IMR-90 (cell line): Measurements from ENCODE around the gene SMIM44. TPM values are rescaled to one million over a fixed set of nuclear protein-coding genes. Genes with fewer than 3 reads are reported as not detected.

Source experiments
- ATAC-seq: fragments of 200-7000 bp; cut with Tn5 transposase; 2 replicates; pipeline ENCODE4 v1.9.1; 2020; ENCODE audit warnings: low read depth, mild to moderate bottlenecking, moderate library complexity
- BruUV-seq: library from RNA; stranded (reverse); fragments of 400-500 nt; replicated peaks from 2 replicates; lab custom pipeline; 2021; lab: Mats Ljungman, UMichigan
- CTCF ChIA-PET: fragments of 300-600 bp; formaldehyde crosslinking; extraction: SDS; loops from one replicate; lab custom pipeline; 2021; ENCODE audit warnings: antibody characterized with exemption; lab: Yijun Ruan, JAX
- POLR2A ChIA-PET: fragments of 300-600 bp; sonication (Branson Sonifier 250); formaldehyde crosslinking; loops from one replicate; lab custom pipeline; 2022; ENCODE audit warnings: antibody characterized with exemption; ENCODE audit not compliant: unreplicated experiment; lab: Charles Lee
- DNase-seq: peaks from one replicate; pipeline ENCODE4 v3.0.0; 2013
- H2AFZ ChIP-seq: replicated peaks from 2 replicates; pipeline ENCODE3; 2013; ENCODE audit warnings: low read length, mild to moderate bottlenecking; ENCODE audit not compliant: poor library complexity
- H2AK5ac ChIP-seq: 2 replicates; pipeline ENCODE4 v1.6.1; 2013; ENCODE audit warnings: low read depth, low read length, inconsistent platforms
- H2AK9ac ChIP-seq: replicated peaks from 2 replicates; pipeline ENCODE3; 2013; ENCODE audit warnings: mild to moderate bottlenecking, low read depth, low read length, moderate library complexity; ENCODE audit not compliant: poor library complexity
- H2BK120ac ChIP-seq: 2 replicates; pipeline ENCODE4 v1.6.1; 2013; ENCODE audit warnings: low read depth, low read length, inconsistent platforms
- H2BK15ac ChIP-seq: 3 replicates; pipeline ENCODE4 v1.6.1; 2013; ENCODE audit warnings: low read depth, low read length, inconsistent platforms
- H2BK20ac ChIP-seq: 2 replicates; pipeline ENCODE4 v1.6.1; 2013; ENCODE audit warnings: low read depth, mild to moderate bottlenecking, inconsistent platforms, low read length, moderate library complexity
- H2BK5ac ChIP-seq: 2 replicates; pipeline ENCODE4 v1.6.1; 2013; ENCODE audit warnings: mild to moderate bottlenecking, low read depth, low read length, inconsistent platforms; ENCODE audit not compliant: poor library complexity, severe bottlenecking
- H3K14ac ChIP-seq: replicated peaks from 2 replicates; pipeline ENCODE4 v1.6.1; 2013; ENCODE audit warnings: low read depth, low read length, inconsistent platforms
- H3K18ac ChIP-seq: 2 replicates; pipeline ENCODE4 v1.6.1; 2013; ENCODE audit warnings: low read depth, low read length, control low read depth
- H3K23ac ChIP-seq: 2 replicates; pipeline ENCODE4 v1.6.1; 2013; ENCODE audit warnings: low read depth, low read length, inconsistent platforms
- H3K27ac ChIP-seq: 2 replicates; pipeline ENCODE4 v1.5.1; 2013; ENCODE audit warnings: mild to moderate bottlenecking, control low read depth, low read length; ENCODE audit not compliant: insufficient read depth
- H3K27me3 ChIP-seq: 2 replicates; pipeline ENCODE4 v1.6.1; 2013; ENCODE audit warnings: low read length; ENCODE audit not compliant: control insufficient read depth, insufficient read depth
- H3K36me3 ChIP-seq: 2 replicates; pipeline ENCODE4 v1.6.1; 2013; ENCODE audit warnings: low read length, mixed read lengths; ENCODE audit not compliant: control insufficient read depth, insufficient read depth
- H3K4ac ChIP-seq: 2 replicates; pipeline ENCODE4 v1.6.1; 2013; ENCODE audit warnings: low read depth, low read length, inconsistent platforms
- H3K4me1 ChIP-seq: 2 replicates; pipeline ENCODE4 v1.6.1; 2013; ENCODE audit warnings: low read length, mixed read lengths; ENCODE audit not compliant: control insufficient read depth, insufficient read depth
- H3K4me2 ChIP-seq: 2 replicates; pipeline ENCODE4 v1.6.1; 2013; ENCODE audit warnings: low read depth, mild to moderate bottlenecking, control low read depth, low read length, moderate library complexity
- H3K4me3 ChIP-seq: 2 replicates; pipeline ENCODE4 v1.5.1; 2013; ENCODE audit warnings: low read depth, mild to moderate bottlenecking, control low read depth, low read length, moderate library complexity; ENCODE audit not compliant: insufficient read depth
- H3K56ac ChIP-seq: 2 replicates; pipeline ENCODE4 v1.6.1; 2013; ENCODE audit warnings: low read length, inconsistent platforms; ENCODE audit not compliant: insufficient read depth; ENCODE audit errors: extremely low read depth
- H3K79me1 ChIP-seq, 2 experiments: 2 replicates each; pipeline ENCODE4 v1.6.1; 2013; ENCODE audit warnings: low read length in 2 of 2, inconsistent platforms in 1 of 2, low read depth in 1 of 2
- H3K9ac ChIP-seq: 2 replicates; pipeline ENCODE4 v1.6.1; 2013; ENCODE audit warnings: low read depth, low read length, control low read depth
- H3K9me1 ChIP-seq: 2 replicates; pipeline ENCODE4 v1.6.1; 2013; ENCODE audit warnings: low read length, inconsistent platforms; ENCODE audit not compliant: insufficient read depth
- H3K9me3 ChIP-seq: 2 replicates; pipeline ENCODE4 v1.6.1; 2013; ENCODE audit warnings: low read length; ENCODE audit not compliant: control insufficient read depth, insufficient read depth
- H4K20me1 ChIP-seq: 2 replicates; pipeline ENCODE4 v1.6.1; 2013; ENCODE audit warnings: low read length, inconsistent platforms; ENCODE audit not compliant: insufficient read depth
- H4K5ac ChIP-seq: 2 replicates; pipeline ENCODE4 v1.6.1; 2013; ENCODE audit warnings: mild to moderate bottlenecking, low read depth, low read length, control low read depth
- H4K8ac ChIP-seq, 2 experiments: 2 replicates each; pipeline ENCODE4 v1.6.1; 2013; ENCODE audit warnings: low read depth in 2 of 2, low read length in 2 of 2, control low read depth in 1 of 2, inconsistent platforms in 1 of 2
- H4K91ac ChIP-seq: 2 replicates; pipeline ENCODE4 v1.6.1; 2013; ENCODE audit warnings: low read depth, low read length, inconsistent platforms; ENCODE audit not compliant: insufficient read depth
- CEBPB ChIP-seq: IDR thresholded peaks from 2 replicates; pipeline ENCODE4 v1.6.1; 2012; ENCODE audit warnings: low read depth, low read length, improper control_type of control experiment
- POLR2A ChIP-seq: IDR thresholded peaks from 2 replicates; pipeline ENCODE4 v1.6.1; 2012; ENCODE audit warnings: mild to moderate bottlenecking, low read depth, low read length
- RCOR1 ChIP-seq: IDR thresholded peaks from 2 replicates; pipeline ENCODE4 v1.6.1; 2012; ENCODE audit warnings: mild to moderate bottlenecking, low read length, improper control_type of control experiment; ENCODE audit not compliant: insufficient replicate concordance
- RFX5 ChIP-seq: IDR thresholded peaks from 2 replicates; pipeline ENCODE4 v1.8.0; 2012; ENCODE audit warnings: low read depth, mild to moderate bottlenecking, low read length, moderate library complexity
- WGBS, 2 experiments: methylation state at CpG; one replicate each; pipeline versions ENCODE4 v1.1.5 to v1.1.7; 2013; ENCODE audit warnings: missing lambda C conversion rate in 2 of 2; ENCODE audit not compliant: insufficient read length in 1 of 2; ENCODE audit errors: extremely low coverage in 2 of 2; 5-methylcytosine and 5-hydroxymethylcytosine counted together
- dilution Hi-C: fragments of 300-500 bp; cut with HindIII; formaldehyde crosslinking; loops from one replicate; pipeline ENCODE4 v1.14.3; 2018; ENCODE audit warnings: low sequenced_read_pairs; ENCODE audit not compliant: unreplicated experiment
- in situ Hi-C: fragments of 300-500 bp; cut with MboI; formaldehyde crosslinking; loops from 3 replicates; pipeline ENCODE4 v1.14.3; 2019; ENCODE audit warnings: low sequenced_read_pairs, inconsistent platforms, mixed read lengths
- intact Hi-C: fragments of 100-400 bp; cut with micrococcal nuclease; formaldehyde crosslinking; loops from 2 replicates; pipeline ENCODE4 v1.10.0; 2022
- polyA plus RNA-seq, 3 experiments: library from polyadenylated mRNA; depleted of rRNA; stranded (reverse); fragments of >200 nt; gene quantifications; 2 replicates each; pipeline ENCODE4 v1.2.3, GENCODE V29; 2012; ENCODE audit warnings: low replicate concordance in 1 of 3
- total RNA-seq: library from RNA; depleted of rRNA; stranded (reverse); fragments of >200 nt; gene quantifications from 2 replicates; pipeline ENCODE4 v1.2.3, GENCODE V29; 2012
- TF ChIP-seq, protein P1 (sequence below): fragments of 150-350 bp; IDR thresholded peaks from 2 replicates; pipeline ENCODE4 v1.6.1; 2016; ENCODE audit warnings: low read depth, mild to moderate bottlenecking, low read length, moderate library complexity, borderline replicate concordance

SMIM44 gene
- total and polyA plus RNA-seq, 2 of the 4 experiments (the other 2 are of a cell fraction): not detected

DNA sequence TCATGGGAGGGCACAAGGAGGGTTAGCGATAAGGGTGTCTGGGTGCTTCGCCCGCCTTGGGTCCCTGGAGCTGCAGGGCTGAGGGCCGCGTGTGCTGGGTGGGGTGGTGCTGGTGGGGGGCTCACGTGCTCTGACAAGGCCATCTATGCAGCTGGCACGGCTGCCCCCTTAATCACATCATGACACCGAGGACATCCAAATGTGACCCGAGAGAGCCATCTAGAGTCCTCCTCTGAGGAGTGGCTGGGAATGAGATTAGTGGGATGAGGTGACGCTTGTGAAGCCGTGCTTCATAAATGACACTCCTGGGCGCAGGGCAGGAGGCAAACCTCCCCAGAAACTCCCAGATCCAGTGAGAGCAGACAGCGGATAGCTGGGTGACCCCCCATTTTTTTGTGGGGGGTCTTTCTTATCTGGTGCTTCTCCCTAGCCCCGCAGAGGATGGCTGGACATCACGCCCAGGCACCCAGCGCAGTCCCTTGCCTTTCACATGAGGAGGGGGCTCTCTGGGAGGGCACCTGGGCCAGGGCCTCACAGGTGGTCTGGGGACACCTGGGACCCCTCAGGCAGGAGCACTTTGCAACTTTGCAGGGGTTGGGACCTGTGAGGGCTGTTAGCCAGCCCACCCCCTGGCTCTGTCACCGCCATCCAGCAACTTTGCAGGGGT lies 29.5 kb upstream of the SMIM44 start:
- no TSS peak for BruUV-seq
- Histone ChIP-seq H3K9me3 (no peaks in the 10 kb centered on the region), H2BK5ac (no peak overlapping the region), H3K27ac (no peak overlapping the region), H4K5ac (no peak overlapping the region), H2AK9ac (no peak overlapping the region), H4K8ac (no peak overlapping the region), H3K4me1 (peaks cover 26% of the 10 kb centered on the region), H2BK15ac (no peak overlapping the region), H2BK20ac (no peak overlapping the region), H2BK120ac (no peak overlapping the region), H3K9ac (no peak overlapping the region), H3K4me2 (no peak overlapping the region), H3K56ac (no peak overlapping the region), H2AK5ac (no peak overlapping the region), H3K23ac (no peak overlapping the region), H3K4ac (no peak overlapping the region), H2AFZ (no peak overlapping the region), H3K27me3 (no peaks in the 10 kb centered on the region), H4K20me1 (peaks cover 98% of the 10 kb centered on the region), H3K9me1 (peaks cover 26% of the 10 kb centered on the region), H3K18ac (no peak overlapping the region), H4K91ac (no peak overlapping the region), H3K79me1 (peaks cover 3 to 93% of the 10 kb centered on the region in 2 experiments; a peak in 3 of 4 replicates), H3K4me3 (no peak overlapping the region), H3K36me3 (peaks cover 13% of the 10 kb centered on the region), H3K14ac (no peak overlapping the region)
- in situ Hi-C loops: no loop called here
- intact Hi-C loops: no loop called here
- dilution Hi-C loops: no loop called here
- no peak for TF ChIP-seq CEBPB
- TF ChIP-seq POLR2A: no peak
- no peak for TF ChIP-seq RFX5
- TF ChIP-seq, protein P1, sequence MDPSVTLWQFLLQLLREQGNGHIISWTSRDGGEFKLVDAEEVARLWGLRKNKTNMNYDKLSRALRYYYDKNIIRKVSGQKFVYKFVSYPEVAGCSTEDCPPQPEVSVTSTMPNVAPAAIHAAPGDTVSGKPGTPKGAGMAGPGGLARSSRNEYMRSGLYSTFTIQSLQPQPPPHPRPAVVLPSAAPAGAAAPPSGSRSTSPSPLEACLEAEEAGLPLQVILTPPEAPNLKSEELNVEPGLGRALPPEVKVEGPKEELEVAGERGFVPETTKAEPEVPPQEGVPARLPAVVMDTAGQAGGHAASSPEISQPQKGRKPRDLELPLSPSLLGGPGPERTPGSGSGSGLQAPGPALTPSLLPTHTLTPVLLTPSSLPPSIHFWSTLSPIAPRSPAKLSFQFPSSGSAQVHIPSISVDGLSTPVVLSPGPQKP: no peak
- TF ChIP-seq RCOR1: no peak
- no peak for DNase-seq
- ChIA-PET POLR2A (no interaction called here), CTCF (no interaction called here)
- WGBS, 2 experiments: 93% methylated on average over 3 of the region's 17 CpGs; no CpG with 5 or more reads in 1 of the 2 experiments
- no peak for ATAC-seq
